Brain microvascular endothelial cell (primary cell): ENCODE measurements around the gene SAMD14.

Experiments used
- DNase-seq: peaks from one replicate; pipeline ENCODE4 v3.0.0-alpha.2; 2020
- H3K27ac ChIP-seq: fragments of 250-450 bp; sonication (Bioruptor Pico); 2 replicates; pipeline ENCODE4 v1.5.1; 2020; ENCODE audit warnings: mild to moderate bottlenecking, moderate library complexity
- H3K27me3 ChIP-seq: fragments of 250-450 bp; sonication (Bioruptor Pico); replicated peaks from 2 replicates; pipeline ENCODE4 v1.5.1; 2020; ENCODE audit warnings: mild to moderate bottlenecking
- H3K36me3 ChIP-seq: fragments of 250-450 bp; sonication (Bioruptor Pico); replicated peaks from 2 replicates; pipeline ENCODE4 v1.5.1; 2020; ENCODE audit warnings: mild to moderate bottlenecking
- H3K4me3 ChIP-seq: 2 replicates; pipeline ENCODE4 v1.5.1; 2011; ENCODE audit warnings: low read depth, mild to moderate bottlenecking, control low read depth, low read length, moderate library complexity
- CTCF ChIP-seq: IDR thresholded peaks from 2 replicates; pipeline ENCODE4 v1.5.1; 2011; ENCODE audit warnings: low read depth, mild to moderate bottlenecking, moderate library complexity, low read length, control low read depth, inconsistent platforms; ENCODE audit errors: missing control alignments
- in situ Hi-C: cut with HindIII; loops from 2 replicates; pipeline ENCODE4 v1.10.0; 2017; ENCODE audit warnings: low sequenced_read_pairs, low pct_ligation_motif_present

Gene SAMD14

GRCh38 chr17:50093807-50094206 is 36.2 kb downstream of the SAMD14 start:
- in situ Hi-C loops: no loop called here
- Histone ChIP-seq H3K4me3 (no peak overlapping the region), H3K27ac (no peak overlapping the region)

GRCh38 chr17:50093246-50093645 is 36.7 kb downstream of the SAMD14 start:
- no peak for TF ChIP-seq CTCF
- no peak for DNase-seq
- H3K4me3 ChIP-seq: no peak overlapping the region
- peaks cover 36% of the 10 kb centered on the region for H3K36me3 ChIP-seq
- H3K27ac ChIP-seq: no peak overlapping the region
- H3K27me3 ChIP-seq: no peaks in the 10 kb centered on the region
- in situ Hi-C loops: no loop called here

More at GRCh38 chr17:50093807-50094206, 36.2 kb downstream of the SAMD14 start:
- peak; percentile 16 for TF ChIP-seq CTCF
- no peak for DNase-seq
- Histone ChIP-seq H3K27me3 (no peaks in the 10 kb centered on the region), H3K36me3 (peaks cover 31% of the 10 kb centered on the region)

GRCh38 chr17:50091918-50092285 is 38.1 kb downstream of the SAMD14 start:
- in situ Hi-C loops: no loop called here
- Histone ChIP-seq H3K4me3 (no peak overlapping the region), H3K36me3 (peaks cover 47% of the 10 kb centered on the region), H3K27ac (no peak overlapping the region), H3K27me3 (no peaks in the 10 kb centered on the region)
- TF ChIP-seq CTCF: no peak
- no peak for DNase-seq

- H3K4me3 ChIP-seq: no peak overlapping the region
- no peak for TF ChIP-seq CTCF
- H3K27me3 ChIP-seq: no peaks in the 10 kb centered on the region
- DNase-seq: no peak
- H3K36me3 ChIP-seq: peaks cover 49% of the 10 kb centered on the region
- in situ Hi-C loops: no loop called here
- no peak overlapping the region for H3K27ac ChIP-seq
These were observed 38.7 kb downstream of the SAMD14 start for GRCh38 chr17:50090971-50091917.

GRCh38 chr17:50090071-50090470 is 39.9 kb downstream of the SAMD14 start:
- TF ChIP-seq CTCF: no peak
- H3K27me3 ChIP-seq: no peaks in the 10 kb centered on the region
- no peak overlapping the region for H3K27ac ChIP-seq
- in situ Hi-C loops: no loop called here
- no peak overlapping the region for H3K4me3 ChIP-seq
- no peak for DNase-seq
- H3K36me3 ChIP-seq: peaks cover 52% of the 10 kb centered on the region
